HG02885 (cell line): ENCODE data around the gene KCTD5.
"Not testable (repeated sequence)": the region's sequence is repeated elsewhere in the genome, so short reads cannot be mapped to it uniquely, and the experiment has no call there.

Source experiments
- ATAC-seq: cut with Tn5 transposase; IDR thresholded peaks from one replicate; pipeline ENCODE4 v1.9.1; 2021; ENCODE audit warnings: mild to moderate bottlenecking; ENCODE audit not compliant: unreplicated experiment, poor library complexity

KCTD5 gene, protein sequence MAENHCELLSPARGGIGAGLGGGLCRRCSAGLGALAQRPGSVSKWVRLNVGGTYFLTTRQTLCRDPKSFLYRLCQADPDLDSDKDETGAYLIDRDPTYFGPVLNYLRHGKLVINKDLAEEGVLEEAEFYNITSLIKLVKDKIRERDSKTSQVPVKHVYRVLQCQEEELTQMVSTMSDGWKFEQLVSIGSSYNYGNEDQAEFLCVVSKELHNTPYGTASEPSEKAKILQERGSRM

DNA sequence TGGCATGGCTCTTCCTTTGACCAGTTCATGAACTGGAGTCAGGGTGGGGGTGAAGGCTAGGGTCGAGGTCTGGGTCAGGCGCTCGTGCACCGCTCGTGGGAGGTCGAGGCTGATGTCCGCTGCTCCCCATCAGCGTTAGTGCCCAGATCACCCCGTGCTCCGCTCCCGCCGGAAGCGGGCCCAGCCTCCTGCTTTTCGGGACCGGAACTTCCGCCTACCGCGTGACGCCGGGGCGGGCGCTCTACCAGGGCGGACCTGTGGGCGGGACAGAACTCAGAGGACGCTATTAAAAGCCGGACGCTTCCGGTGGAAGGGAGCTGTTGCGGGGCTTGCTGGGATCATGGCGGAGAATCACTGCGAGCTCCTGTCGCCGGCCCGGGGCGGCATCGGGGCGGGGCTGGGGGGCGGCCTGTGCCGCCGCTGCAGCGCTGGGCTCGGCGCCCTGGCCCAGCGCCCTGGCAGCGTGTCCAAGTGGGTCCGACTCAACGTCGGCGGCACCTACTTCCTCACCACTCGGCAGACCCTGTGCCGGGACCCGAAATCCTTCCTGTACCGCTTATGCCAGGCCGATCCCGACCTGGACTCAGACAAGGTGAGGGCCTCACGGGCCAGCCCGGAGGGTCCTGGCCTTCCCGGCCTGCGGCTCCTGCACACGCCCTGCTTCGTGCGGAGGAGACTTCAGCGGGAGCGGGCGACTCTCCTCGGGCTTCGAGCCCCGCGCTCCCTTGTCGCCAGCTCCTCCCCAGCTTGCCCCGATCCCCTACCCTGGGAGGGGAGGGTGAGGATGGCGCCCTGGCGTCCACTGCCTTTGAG, at the start of gene KCTD5:
Gene KCTD5, plus strand, starts transcription at position 315 of the 813 bp plus-strand sequence. Its CDS starts 26 bp downstream, at position 341.
- ATAC-seq, result peak; percentile 71

DNA sequence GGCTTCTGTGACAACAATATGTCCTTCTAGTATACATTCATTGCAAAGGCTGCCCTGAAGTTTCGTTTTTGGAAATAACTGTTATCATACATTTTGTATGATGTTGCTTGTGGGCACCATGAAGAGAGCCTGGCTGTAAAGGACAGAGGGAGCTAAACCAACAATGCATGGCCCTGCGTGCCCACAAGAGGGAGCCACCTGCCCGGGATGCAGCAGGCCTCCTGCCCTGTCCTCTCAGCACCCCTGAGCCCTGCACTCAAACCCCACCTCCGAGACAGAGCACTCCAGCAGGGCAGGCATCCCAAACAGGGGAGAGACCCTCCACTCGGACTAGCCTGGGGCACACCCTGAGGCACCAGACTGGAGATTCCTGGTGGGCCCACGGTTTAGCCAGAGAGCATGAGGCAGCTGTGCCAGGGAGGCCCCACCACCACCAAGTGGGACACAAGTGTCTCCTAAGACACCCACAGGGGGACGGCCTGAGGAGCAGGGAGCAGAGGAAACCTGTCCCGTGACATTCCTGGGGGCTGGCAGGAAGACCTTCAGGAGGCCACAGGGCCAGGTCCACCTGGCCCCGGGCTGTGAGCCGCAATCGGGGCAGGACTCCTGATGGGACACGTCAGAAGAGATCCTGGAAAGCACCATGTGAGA, 43.1 kb upstream of the KCTD5 start:
- ATAC-seq, result not testable (repeated sequence)

DNA sequence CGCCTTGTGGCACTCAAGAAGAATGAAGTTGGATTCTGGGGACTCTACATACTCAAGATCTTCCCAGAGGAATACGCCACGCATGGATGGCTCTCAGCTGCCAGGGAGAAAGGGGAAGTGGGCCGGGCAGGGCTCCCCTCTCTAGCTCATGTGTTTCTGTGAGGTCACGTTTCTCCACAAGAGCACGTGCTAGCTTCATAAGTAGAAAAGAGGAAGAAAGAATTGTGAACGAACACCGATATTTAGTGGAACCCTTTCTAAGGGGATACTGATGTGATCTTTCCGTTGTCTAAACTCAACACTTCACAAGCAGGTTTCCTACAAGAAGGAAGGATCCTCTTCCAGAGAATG, 42.6 kb upstream of the KCTD5 start:
- ATAC-seq, result not testable (repeated sequence)

DNA sequence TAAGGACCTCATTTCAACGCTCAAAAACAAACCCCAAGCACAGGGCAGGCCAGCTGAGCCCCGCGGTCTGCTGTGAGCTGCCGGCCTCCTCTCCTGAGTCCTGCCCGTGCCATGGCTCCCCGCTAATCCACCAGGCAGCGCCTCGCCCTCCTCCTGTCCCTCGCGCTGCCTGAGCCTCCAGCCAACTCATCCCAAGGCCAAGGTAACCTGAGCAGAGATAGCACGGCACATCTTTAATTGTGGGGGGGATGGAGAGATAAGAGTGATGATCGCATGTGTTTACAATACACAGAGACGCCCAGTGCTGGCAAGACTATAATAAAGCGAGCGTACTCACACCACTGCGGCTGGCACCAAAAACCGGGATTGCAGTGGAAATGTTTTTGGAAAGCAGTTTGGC, 39.8 kb upstream of the KCTD5 start:
- not testable (repeated sequence) for ATAC-seq

DNA sequence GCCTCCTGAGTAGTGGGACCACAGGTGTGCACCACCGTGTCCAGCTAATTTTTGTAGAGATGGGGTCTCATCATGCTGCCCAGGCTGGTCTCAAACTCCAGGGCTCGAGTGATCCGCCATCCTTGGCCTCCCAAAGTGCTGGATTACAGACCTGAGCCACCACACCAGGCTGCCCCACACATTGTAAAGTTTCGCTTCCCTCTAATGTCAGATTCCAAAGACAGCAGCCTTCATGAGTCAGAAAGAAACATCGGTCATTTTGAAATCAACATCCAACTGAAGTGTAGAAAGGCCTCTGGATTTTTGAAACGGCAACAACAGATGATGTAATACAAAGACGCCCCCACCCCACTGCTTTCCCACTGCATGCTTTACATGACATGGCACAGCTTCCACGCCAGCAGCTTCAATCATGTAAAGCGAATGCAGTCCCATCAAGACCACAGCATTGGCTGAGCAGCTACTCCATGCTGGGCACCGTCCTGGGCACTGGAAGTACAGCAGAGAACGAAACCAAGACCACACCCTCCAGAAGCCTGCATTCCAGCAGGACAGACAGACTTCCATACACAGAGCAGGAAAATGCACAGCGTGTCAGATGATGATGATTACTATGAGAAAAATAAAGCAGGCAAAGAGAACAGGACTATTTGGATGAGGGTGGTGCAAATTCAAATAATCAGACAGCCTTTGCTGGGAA, 37.4 kb upstream of the KCTD5 start:
- not testable (repeated sequence) for ATAC-seq

DNA sequence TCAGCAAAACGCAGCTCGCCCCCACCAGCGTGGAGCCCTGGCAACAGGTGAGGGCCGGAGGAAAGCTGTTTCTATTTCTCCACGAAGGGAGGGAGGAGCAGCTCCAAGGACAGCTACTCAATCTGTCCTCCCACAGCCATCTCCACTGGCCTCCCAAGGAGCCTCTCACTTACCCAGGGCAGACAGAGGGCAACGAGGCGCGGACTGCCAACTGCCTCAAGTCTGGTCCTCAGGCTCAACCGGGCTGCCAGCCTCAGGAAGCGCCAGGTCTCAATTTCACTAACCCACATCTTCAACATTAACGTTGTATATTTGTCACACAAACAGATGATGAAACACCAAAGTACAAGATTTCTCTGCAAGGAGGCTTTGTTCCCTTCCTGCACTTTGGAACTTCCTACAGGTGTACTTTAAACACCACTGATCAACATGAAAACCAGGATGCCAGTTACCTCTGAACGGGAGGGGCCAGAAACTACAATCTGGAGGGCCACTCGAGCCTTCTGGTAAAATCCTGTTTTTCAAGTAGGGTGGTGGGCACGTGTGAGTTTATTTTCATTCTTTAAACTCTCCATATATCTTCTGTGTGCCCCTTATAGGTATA, 31.0 kb upstream of the KCTD5 start:
- ATAC-seq, result not testable (repeated sequence)

DNA sequence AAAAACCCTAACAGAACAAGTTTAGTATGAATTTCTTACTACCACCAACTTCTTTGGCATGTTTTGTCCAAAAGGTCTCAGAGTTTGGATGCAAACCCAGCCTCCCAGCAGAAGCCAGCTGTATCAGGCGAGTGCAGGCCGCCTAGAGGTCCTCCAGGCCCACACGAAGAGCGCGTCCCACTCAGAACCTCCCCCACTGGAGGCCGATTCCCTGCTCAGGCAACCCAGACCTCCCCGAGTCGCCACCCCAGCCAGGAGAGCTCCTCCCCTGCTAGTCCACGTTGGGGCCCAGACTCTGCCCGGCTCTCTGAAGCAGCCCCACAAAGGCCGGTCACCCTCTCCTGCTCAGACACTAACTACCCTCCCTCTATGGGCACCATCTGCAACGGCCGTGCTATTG, 28.4 kb upstream of the KCTD5 start:
- not testable (repeated sequence) for ATAC-seq

DNA sequence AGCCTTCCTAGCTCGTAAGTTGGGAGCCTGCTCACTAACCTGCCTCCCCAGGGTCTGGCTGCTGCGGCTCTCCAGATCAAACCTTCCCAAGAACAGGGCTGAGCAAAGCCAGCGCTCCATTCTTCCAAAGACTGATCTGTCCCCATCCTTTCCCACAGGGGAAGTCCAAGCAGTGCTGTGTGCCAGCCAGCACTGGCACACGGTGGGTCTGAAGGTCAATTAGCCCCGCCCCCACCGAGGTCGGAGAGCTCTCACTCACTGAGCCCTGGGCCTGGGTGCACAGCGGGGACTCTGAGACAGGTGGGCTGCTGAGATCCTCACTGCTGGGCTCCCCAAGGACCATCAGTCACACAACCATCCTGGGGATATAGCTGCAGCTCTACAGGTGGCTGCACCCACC, 27.4 kb upstream of the KCTD5 start:
- ATAC-seq, result not testable (repeated sequence)

DNA sequence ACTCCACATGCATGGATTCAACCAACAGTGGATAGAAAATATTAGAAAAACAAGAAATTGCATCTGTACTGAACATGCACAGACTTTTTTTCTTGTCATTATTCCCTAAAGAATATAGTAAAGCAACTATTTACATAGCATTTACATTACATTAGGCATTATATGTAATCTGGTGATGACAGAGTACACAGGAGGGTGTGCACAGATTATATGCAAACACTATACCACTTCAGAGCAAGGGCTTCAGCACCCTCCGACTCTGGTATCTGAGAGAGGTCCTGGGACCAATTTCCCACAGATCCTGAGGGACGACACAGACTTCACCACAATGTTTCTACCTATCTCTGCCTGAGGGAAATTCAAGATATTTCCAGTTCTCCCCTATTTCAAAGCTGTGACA, 25.3 kb upstream of the KCTD5 start:
- no peak for ATAC-seq

DNA sequence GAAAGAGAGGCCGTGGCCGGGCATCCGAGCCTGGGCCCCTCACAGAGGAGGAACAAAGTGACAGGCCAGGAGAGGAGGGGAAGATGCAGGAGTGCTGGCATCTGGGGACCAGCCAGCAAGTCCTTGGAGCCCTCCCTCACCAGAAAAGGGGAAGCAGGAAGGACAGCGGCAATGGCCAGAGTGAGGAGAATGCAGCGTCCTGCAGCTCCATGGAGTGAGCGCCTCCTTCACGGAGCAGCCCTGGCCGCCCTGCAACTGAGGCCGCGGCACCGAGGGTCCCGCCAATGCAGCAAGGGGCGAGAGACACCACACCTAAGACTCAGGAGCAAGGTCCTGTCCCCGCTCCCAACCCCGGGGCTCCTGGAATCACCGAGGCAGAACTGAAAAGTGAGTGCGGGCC, 24.5 kb upstream of the KCTD5 start:
- not testable (repeated sequence) for ATAC-seq

DNA sequence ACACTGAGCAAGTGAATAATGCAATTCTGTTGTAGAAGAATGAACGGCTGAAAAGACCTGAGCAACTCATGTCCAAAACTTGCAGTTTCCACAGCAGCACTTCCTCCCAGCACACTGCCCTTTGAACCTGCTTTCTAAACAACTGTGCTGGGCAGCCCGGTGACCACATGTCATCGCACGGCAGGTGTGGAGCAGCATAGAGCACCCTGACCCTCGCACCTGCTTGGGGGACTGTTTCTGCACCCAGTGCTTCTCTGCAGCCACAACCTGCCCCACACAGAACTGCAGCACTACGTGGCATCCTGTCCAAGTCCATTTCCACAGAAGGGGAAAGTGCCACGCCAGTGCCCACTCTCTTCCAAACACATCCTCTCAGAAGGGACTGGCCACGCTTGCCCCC, 22.8 kb upstream of the KCTD5 start:
- ATAC-seq, result not testable (repeated sequence)

DNA sequence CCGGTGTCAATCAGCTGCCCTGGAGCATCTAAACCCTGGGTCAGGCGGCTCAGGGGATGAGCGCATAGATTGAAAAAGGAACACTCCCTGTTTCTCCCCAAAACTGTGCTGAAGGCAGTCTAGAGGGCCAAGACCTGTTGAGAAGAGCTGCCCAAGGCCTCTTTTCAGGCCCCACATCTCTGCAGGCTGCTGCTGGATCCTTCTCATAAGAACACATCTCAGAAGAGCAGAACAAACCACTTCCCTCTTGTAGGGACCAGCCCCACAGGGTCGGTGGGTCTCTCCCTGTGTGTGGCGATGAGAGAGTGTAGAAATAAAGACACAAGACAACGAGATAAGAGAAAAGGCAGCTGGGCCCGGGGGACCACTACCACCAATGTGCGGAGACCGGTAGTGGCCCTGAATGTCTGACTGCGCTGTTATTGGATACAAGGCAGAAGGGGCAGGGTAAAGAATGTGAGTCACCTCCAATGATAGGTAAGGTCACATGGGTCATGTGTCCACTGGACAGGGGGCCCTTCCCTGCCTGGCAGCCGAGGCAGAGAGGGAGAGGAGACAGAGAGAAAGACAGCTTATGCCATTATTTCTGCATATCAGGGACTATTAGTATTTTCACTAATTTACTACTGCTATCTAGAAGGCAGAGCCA, 22.2 kb upstream of the KCTD5 start:
- ATAC-seq, result not testable (repeated sequence)

DNA sequence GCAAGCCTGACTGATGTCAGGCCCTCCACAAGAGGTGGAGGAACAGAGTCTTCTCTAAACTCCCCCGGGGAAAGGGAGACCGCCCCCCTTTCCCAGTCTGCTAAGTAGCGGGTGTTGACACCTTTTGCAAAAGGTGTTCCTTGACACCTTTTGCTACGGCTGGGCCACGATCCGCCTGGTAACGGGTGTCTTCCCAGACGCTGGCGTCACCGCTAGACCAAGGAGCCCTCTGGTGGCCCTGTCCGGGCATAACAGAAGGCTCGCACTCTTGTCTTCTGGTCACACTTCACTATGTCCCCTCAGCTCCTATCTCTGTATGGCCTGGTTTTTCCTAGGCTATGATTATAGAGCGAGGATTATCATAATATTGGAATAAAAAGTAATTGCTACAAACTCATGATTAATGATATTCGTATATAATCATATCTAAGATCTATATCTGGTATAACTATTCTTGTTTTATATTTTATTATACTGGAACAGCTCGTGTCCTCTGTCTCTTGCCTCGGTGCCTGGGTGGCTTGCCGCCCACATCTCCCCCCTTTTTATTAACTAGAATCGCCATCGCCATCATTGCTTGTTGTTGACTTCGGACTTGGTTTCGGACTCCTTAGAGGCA, 21.5 kb upstream of the KCTD5 start:
- not testable (repeated sequence) for ATAC-seq

DNA sequence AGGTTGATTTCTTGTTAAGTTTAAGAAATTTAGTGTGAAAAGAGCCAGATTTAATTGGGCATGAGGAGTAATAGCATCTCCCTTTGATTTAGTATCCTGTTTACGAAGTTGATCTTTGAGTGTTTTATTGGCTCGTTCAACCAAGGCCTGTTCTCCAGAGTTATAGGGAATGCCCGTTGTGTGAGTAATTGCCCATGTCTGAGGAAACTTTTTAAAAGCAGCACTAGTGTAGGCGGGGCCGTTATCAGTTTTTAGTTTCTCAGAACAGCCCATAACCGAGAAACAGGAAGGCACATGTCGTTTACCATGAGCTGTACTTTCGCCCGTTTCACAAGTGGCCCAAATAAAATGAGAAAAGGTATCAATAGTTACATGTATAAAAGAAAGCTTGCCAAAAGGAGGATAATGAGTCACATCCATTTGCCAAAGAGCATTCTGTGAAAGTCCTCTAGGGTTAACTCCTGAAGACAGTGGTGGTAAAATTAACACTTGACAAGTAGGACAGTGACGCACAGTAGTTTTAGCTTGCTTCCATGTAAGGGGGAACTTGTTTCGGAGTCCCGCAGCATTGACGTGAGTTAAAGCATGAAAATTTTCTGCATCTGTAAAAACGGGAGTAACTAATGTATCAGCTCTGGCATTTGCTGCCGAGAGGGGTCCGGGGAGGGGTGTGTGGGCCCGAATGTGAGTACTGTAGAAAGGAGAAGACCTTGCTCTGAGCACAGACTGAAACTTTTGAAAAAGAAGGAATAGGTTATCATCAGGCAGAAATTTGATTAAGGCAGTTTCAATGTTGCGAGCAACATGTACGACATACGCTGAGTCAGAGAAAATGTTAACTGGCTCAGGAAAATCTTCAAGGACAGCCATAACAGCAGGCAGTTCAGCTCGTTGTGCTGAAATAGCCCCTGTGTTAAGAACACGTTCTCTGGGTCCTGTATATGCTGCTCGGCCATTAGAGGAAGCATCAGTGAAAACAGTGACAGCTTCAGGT, 18.5 kb upstream of the KCTD5 start:
- ATAC-seq, result no peak

DNA sequence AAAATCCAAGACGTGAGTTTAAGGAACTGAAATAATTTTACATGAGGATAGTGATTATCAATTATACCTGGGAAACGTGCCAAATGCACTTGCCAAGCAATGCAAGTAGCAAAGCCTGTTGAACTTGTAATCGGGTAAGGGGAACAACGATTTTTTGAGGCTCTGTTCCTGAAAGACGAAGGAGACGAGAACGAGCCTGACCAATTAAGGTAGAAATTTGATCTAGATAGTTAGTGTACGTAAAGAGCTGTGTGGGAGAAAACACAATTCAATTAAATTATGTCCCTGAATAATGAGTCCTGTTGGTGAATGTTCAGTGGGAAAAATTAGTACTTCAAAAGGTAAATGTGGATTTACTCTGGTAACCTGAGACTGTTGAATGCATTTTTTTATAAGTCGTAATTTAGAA, 17.7 kb upstream of the KCTD5 start:
- no peak for ATAC-seq

DNA sequence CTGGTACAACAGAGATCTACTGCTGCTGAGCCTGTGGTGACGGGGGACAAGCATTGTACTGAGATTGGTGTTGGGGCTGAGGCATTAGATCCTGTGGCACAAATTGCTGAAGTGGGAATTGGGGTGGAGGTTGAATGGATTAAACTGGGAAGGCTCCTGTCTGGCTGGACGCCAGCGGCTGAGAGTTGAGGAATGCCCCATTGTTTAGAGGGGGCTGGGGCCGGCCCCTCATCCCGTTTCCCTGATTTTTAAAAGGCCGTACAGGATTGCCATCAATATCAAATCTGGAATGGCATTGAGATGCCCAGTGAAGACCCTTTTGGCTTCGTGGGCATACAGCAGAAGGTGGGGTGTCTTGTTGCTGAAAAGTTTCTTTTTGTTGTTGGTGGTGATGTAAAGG, 15.7 kb upstream of the KCTD5 start:
- not testable (repeated sequence) for ATAC-seq

DNA sequence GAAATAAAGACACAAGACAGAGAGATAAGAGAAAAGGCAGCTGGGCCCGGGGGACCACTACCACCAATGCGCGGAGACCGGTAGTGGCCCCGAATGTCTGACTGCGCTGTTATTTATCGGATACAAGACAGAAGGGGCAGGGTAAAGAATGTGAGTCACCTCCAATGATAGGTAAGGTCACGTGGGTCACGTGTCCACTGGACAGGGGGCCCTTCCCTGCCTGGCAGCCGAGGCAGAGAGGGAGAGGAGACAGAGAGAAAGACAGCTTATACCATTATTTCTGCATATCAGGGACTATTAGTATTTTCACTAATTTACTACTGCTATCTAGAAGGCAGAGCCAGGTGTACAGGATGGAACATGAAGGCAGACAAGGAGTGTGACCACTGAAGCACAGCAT, 12.7 kb upstream of the KCTD5 start:
- ATAC-seq, result not testable (repeated sequence)

DNA sequence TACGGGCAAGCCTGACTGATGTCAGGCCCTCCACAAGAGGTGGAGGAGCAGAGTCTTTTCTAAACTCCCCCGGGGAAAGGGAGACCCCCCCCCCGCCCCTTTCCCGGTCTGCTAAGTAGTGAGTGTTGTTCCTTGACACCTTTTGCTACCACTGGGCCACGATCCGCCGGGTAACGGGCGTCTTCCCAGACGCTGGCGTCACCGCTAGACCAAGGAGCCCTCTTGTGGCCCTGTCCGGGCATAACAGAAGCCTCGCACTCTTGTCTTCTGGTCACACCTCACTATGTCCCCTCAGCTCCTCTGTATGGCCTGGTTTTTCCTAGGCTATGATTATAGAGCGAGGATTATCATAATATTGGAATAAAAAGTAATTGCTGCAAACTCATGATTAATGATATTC, 12.3 kb upstream of the KCTD5 start:
- ATAC-seq, result not testable (repeated sequence)
